Activated CD4-positive, alpha-beta T cell treated with anti-CD3 and anti-CD28 coated beads, Interleukin-2, Interleukin-6, amounts not matched to agents 100 ng/mL and 50 ng/mL, durations not matched to agents 16 hours and 8 hours (primary cell): ENCODE data around the gene TLR2.

Source experiments
- DNase-seq: peaks from one replicate; pipeline ENCODE4 v3.0.0-alpha.2; 2020

TLR2 gene, protein sequence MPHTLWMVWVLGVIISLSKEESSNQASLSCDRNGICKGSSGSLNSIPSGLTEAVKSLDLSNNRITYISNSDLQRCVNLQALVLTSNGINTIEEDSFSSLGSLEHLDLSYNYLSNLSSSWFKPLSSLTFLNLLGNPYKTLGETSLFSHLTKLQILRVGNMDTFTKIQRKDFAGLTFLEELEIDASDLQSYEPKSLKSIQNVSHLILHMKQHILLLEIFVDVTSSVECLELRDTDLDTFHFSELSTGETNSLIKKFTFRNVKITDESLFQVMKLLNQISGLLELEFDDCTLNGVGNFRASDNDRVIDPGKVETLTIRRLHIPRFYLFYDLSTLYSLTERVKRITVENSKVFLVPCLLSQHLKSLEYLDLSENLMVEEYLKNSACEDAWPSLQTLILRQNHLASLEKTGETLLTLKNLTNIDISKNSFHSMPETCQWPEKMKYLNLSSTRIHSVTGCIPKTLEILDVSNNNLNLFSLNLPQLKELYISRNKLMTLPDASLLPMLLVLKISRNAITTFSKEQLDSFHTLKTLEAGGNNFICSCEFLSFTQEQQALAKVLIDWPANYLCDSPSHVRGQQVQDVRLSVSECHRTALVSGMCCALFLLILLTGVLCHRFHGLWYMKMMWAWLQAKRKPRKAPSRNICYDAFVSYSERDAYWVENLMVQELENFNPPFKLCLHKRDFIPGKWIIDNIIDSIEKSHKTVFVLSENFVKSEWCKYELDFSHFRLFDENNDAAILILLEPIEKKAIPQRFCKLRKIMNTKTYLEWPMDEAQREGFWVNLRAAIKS

DNA sequence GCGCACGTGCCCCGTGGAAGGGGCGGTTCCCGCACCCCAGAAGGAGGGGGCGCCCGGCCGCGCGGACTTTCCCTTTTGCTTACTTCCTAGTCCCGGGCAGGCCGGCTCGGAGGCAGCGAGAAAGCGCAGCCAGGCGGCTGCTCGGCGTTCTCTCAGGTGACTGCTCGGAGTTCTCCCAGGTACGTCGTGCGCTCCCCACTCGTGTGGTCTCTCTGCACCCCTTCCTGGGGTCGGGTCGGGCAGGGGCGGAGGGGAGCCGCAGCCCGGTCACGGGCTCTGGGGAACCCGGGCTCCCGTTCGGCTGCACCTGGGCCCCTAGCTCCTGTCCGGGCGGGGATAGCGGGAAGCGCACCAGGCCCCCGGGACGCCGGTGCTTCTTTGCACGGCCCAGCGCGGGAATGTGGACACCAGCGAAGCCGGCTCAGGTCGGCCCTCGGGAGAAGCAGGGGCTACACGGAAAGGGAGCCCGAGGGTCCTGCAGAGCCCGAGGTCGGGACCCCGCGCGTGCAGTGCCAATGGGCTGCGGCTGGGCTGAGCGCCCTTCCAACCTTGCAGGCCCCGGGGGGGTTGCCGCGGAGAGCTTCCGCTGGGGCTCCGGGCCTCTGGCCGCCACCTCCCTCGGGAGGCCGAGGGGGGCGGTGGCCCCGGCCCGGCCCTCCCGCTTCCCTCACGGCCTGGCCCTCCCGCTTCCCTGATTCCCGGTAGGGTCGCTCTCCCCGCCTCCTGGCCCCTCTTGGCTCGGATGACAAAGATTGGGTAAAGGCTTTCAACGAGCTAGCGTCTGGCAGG lies at the start of gene TLR2:
Gene TLR2 (plus strand): TSS at position 99 of the 789 bp plus-strand sequence. CDS start 18,628 bp downstream, outside the sequence.
- peak; percentile 36 for DNase-seq

GRCh38 chr4:153634738-153635353 lies 49.2 kb upstream of the TLR2 start:
- peak; percentile 30 for DNase-seq

DNA sequence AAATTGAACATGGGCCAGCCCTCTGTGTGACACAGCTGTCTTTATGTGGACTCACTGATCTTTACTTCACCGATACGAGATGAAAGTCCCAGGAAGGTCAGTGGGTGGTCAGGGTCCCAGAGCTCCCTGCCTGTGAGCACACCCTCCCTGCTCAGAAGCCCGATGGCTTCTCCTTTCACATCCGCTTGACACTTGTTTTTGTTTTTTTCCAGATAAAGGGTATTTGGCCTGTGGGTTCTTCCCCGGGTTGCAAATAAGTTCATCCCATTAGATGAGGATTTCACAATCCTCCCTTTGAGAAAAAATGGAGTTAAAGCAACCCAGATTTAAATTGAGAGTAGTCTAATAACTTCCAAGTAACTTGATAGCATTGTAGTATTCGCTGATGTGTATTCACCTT lies 48.2 kb upstream of the TLR2 start:
- DNase-seq: no peak

- no peak for DNase-seq
These were observed 46.9 kb upstream of the TLR2 start for GRCh38 chr4:153637201-153637600.

DNA sequence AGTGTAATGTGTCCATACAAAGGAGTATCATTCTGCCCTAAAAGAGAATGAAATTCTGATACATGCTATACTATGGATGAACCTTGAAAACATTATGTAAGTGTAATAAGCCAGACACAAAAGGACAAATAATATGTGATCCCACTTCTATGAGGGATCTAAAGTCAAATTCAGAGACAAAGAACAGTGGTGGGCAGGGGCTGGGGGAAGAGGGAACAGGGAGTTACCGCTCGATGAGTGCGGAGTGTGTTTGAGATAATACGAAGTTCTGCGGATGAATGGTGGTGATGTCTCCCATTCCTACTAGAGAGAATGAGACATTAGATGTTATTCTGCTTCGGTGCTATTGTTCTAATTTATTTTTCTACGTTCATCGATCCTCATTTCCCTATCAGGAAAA lies 46.1 kb upstream of the TLR2 start:
- no peak for DNase-seq

GRCh38 chr4:153638999-153639398 lies 45.1 kb upstream of the TLR2 start:
- no peak for DNase-seq

DNA sequence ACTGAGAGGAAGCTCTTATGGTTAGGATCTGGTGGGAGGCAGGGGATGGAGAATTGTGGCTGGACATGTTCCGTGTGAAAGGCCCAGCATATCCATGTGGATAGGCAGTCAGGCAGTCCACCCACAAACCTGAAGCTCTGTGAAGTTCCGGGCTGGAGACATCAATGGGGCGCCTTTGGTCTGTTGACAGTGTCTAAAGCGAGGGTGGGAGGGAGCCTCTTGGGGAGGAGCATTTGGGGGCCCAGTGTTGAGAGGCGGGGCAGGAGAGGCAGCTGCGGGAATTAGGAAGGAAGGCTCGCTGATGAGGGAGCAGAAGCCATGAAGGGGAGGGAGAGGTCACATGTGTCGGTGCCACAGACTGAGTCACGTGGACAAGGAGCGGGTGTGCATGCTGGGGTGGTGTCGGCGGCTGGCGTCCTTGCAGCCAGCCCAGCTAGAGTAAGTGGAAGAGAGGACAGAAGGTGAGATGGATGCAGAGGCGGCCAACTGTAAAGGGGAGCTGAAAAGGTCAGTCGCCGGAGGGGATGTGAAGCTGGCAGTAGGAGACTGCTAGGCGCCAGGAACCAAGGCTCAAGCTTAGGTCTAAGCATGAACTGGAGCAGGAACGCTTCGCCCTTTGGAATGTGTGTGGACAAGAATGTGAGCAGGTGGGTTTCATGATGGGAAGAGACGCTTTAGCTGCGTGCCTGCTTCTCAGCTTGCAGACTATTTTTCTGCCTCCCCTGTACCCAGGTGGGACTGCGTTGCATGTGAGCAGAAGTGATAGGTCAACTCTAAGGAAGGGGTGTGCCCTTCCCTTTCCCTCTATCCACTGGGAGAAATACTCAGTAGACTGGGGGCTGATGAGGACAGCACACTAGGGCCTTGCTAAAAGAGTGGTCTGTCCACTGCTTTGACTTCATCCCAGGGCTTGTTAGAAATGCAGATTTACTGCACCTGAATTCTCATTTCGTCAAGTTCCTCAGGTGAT lies 44.0 kb upstream of the TLR2 start:
- DNase-seq: no peak

DNA sequence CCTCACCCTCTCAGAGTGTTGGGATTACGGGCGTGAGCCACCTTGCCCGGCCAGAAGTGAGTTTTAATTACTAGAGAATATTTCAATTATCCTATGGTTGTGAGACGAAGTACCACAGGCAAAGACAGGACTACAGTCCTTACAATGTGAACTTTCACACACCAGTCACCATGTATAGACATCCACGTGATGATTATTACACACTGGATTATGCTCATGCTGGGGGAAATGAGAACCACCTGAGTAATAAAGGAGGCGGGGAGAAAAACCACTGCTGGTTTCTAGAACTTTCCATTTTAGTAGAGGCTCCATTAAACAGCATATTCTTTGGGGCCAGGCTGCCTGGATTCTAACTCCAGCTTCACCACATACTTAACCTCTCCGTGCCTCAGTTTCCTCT lies 42.5 kb upstream of the TLR2 start:
- no peak for DNase-seq

DNA sequence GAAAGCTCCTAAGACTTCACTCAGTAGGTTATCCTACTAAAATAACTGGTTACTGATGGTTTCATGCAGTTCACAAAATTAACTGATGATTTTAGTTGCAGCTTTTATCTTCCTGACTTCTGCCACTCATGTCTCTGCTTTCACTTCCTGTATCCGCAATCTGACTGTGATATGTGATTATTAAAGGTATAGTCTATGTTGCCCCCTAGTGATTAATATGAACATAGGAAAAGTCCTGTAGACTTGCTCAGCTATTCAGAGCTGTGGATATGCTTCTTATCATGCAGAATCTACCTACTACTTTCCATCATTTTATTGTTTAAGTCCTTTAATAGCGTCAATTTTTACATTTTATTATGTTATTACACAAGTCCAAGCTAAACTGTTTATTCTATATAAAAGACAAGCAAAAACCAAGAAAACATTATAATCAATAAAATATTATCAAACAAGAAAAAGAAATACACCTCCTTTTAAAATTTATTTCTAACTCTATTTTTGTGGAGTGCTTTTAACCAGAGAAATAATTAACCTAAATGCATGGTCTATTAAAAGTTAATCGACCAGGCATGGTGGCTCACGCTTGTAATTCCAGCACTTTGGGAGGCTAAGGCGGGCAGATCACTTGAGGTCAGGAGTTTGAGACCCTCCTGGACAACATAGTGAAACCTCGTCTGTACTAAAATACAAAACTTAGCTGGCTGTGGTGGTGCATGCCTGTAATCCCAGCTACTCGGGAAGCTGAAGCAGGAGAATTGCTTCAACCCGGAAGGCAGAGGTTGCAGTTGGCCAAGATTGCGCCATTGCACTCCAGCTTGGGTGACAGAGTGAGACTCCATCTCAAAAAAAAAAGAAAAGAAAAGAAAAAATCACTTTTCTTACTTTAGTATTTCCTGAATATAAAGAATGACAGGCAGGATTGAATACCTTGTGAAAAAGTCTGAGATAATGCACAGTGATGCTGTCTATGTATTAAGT lies 40.4 kb upstream of the TLR2 start:
- DNase-seq: peak; percentile 64

DNA sequence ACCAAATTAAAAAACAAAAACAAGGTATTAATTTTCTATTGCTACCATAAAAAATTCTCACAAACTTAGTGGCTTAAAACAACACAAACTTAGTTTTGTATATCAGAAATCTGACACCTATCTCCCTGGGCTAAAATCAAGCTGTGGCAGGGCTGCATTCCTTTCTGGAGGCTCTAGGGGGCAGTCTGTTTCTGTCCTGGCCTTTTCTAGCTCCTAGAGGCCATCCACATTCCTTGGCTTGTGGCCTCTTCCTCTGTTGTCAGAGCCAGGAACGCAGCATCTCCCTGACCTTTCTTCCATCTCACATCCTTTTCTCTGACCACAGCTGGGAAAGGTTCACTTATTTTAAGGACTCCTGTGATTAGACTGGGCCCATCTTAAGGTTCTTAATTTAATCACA lies 38.9 kb upstream of the TLR2 start:
- peak; percentile 41 for DNase-seq

GRCh38 chr4:153646261-153646660 lies 37.8 kb upstream of the TLR2 start:
- no peak for DNase-seq

- DNase-seq: no peak
These were observed 37.1 kb upstream of the TLR2 start for GRCh38 chr4:153646978-153647377.

- no peak for DNase-seq
These were observed 36.1 kb upstream of the TLR2 start for GRCh38 chr4:153647975-153648374.

DNA sequence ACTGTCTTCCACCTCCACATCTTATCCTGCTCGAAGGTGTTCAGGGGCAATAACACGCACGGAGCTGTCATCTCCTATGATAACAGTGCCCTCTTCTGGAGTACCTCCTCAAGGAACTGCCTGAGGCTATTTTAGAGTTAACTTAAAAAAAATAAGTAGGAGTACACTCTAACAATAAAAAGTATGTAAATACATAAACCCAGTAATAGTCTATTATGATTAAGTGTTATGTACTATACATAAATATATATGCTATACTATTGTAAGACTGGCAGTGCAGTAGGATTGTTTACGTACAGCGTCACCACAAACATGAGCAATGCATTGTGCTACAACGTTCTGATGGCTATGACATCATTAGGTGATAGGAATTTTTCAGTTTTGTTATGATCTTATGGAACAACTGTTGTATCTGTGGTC lies 34.5 kb upstream of the TLR2 start:
- DNase-seq: peak; percentile 52

DNA sequence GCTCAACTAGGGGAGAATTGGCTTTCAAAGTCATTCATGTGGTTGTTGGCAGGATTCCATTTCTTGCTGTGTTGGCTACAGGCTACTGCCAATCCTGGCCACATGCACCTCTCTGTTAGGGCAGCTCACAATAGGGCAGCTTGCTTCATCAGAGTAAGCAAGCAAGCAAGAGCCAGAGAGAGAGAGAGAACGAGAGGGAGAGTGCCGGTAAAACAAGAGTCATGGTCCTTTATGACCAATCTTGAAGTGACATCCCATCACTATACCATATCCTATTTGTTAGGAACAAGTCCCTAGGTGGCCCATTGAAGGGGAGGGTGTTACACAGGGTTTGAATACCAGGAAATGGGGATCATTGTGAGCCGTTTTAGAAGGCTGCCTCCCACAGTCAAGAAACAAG lies 33.0 kb upstream of the TLR2 start:
- DNase-seq: no peak

DNA sequence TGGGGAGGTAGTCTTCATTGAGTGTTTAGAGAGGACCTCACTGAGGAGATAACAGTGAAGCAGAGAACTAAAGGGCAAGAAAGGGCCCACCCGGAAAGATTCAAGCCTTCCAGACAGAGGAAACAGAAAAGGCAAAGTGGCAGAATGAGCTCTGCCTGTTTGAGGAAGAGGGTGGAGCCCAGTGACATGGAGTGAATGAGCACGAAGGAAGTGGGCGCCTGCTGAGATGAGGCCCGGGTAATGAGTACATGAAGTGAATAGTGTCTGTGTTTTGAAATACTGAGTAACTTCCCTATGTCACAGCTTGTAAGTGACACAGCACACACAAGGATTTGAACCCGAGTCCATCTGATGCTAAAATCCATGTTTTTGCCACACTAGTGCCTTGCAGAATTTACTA lies 32.5 kb upstream of the TLR2 start:
- peak; percentile 63 for DNase-seq

DNA sequence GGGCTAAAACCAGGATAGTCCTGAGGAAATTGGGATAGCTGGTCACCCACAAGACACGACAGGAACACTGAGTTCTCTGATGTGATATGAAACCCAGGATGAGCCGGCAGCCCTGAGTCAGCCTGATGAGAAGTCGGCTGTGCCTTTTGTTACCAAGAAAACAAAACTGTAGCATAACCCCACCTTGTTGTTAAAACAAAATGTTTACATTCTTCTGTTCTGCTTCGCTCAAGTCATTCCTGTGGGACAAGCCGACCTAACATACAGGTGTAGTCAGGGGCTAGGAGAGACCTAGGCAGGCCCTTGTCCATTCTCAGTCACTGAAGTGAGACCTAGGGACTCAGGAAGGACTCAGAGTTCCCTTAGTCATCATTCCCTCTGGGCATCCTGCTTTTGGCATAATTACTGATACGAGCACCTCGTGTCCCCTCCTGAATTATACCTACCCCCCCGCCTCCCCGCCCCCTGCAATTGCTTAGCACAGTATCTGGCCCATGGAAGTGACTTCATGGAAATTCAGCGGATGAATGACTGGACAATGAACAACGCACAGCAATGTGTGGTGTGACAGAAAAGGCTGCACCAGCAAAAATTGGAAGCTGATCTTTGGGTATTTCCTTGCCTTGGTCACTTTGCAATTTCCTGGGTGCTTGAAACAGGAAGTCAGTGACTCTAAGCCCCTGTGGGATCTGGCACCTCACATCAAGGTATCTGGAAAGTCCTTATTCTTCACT lies 31.9 kb upstream of the TLR2 start:
- DNase-seq: no peak

- no peak for DNase-seq
These were observed 29.0 kb upstream of the TLR2 start for GRCh38 chr4:153655002-153655541.

DNA sequence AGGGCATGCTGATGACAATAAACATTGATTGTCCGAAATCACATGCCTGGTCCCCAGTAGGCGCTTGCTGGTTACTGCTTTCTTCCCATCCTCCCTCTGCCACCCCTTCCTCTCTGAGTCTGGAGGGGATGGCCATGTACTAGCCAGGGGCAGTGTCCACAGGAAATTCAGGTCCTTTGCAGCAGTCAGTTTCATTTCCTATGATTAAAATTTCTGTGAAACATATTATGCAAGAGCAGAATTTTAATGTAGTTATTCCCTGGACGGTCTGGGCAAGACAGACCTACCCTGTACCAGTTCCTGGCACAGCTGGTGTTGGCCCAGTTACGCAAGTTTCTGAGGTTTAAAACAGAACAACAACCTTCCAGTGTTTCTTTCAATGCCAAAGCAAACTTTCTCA lies 28.2 kb upstream of the TLR2 start:
- no peak for DNase-seq
